GM23338 (cell line): ENCODE results near the gene RNF11. TPM values are rescaled to one million over a fixed set of nuclear protein-coding genes. Genes with fewer than 3 reads are reported as not detected.

Source experiments
- ATAC-seq: fragments of 200-7000 bp; cut with Tn5 transposase; 3 replicates; pipeline ENCODE4 v1.9.1; 2020
- DNase-seq: peaks from one replicate; pipeline ENCODE4 v3.0.0-alpha.2; 2015; ENCODE audit warnings: low spot score
- H2AFZ ChIP-seq: fragments of 200-600 bp; sonication (generic); 2 replicates; pipeline ENCODE4 v1.8.0; 2016; ENCODE audit warnings: antibody characterized with exemption, mild to moderate bottlenecking, moderate library complexity
- H3F3A ChIP-seq: fragments of 200-600 bp; sonication (generic); replicated peaks from 2 replicates; pipeline ENCODE4 v1.8.0; 2017; ENCODE audit warnings: antibody characterized with exemption, mixed run types, low read depth
- H3K27ac ChIP-seq: fragments of 200-600 bp; sonication (generic); 2 replicates; pipeline ENCODE4 v1.6.1; 2016; ENCODE audit warnings: low read depth
- H3K27me3 ChIP-seq: fragments of 200-600 bp; sonication (generic); 2 replicates; pipeline ENCODE4 v1.8.0; 2016; ENCODE audit warnings: mild to moderate bottlenecking, mixed run types, moderate library complexity; ENCODE audit not compliant: insufficient read depth
- H3K36me3 ChIP-seq: fragments of 200-600 bp; sonication (generic); 2 replicates; pipeline ENCODE4 v1.8.0; 2016; ENCODE audit warnings: mild to moderate bottlenecking; ENCODE audit not compliant: insufficient read depth
- H3K4me1 ChIP-seq: fragments of 200-600 bp; sonication (generic); 2 replicates; pipeline ENCODE4 v1.8.0; 2016; ENCODE audit warnings: mild to moderate bottlenecking, moderate library complexity; ENCODE audit not compliant: insufficient read depth
- H3K4me2 ChIP-seq: fragments of 200-600 bp; sonication (generic); 2 replicates; pipeline ENCODE4 v1.7.1; 2017; ENCODE audit warnings: mixed run types
- H3K4me3 ChIP-seq: fragments of 200-600 bp; sonication (generic); 2 replicates; pipeline ENCODE4 v1.6.1; 2016; ENCODE audit warnings: mixed run types
- H3K79me2 ChIP-seq: fragments of 200-600 bp; sonication (generic); replicated peaks from 2 replicates; pipeline ENCODE4 v1.8.0; 2017; ENCODE audit warnings: mild to moderate bottlenecking; ENCODE audit not compliant: insufficient read depth
- H3K9me2 ChIP-seq: fragments of 200-600 bp; sonication (generic); 2 replicates; pipeline ENCODE4 v1.8.0; 2017; ENCODE audit not compliant: insufficient read depth
- H4K20me1 ChIP-seq: fragments of 200-600 bp; sonication (generic); replicated peaks from 2 replicates; pipeline ENCODE4 v1.8.0; 2017; ENCODE audit warnings: mild to moderate bottlenecking; ENCODE audit not compliant: insufficient read depth
- H3K27ac Mint-ChIP-seq: 2 replicates; pipeline ENCODE4 v1.8.0; 2020; ENCODE audit warnings: inconsistent platforms, mild to moderate bottlenecking, moderate library complexity, mixed read lengths
- H3K27me3 Mint-ChIP-seq: 3 replicates; pipeline ENCODE4 v1.8.0; 2022; ENCODE audit warnings: low read depth, mild to moderate bottlenecking, moderate library complexity, mixed read lengths, inconsistent platforms; ENCODE audit not compliant: insufficient read depth, poor library complexity
- H3K36me3 Mint-ChIP-seq: 3 replicates; pipeline ENCODE4 v1.8.0; 2021; ENCODE audit warnings: low read depth, mild to moderate bottlenecking, inconsistent platforms, moderate library complexity, mixed read lengths
- H3K4me1 Mint-ChIP-seq: 3 replicates; pipeline ENCODE4 v1.8.0; 2020; ENCODE audit warnings: mild to moderate bottlenecking, inconsistent platforms, mixed read lengths
- H3K4me3 Mint-ChIP-seq: 3 replicates; pipeline ENCODE4 v1.8.0; 2021; ENCODE audit warnings: moderate library complexity, mild to moderate bottlenecking, inconsistent platforms, mixed read lengths
- H3K9me3 Mint-ChIP-seq: 3 replicates; pipeline ENCODE4 v1.8.0; 2020; ENCODE audit warnings: moderate library complexity, mild to moderate bottlenecking, inconsistent platforms, mixed read lengths
- CREB1 ChIP-seq: fragments of 250-450 bp; sonication (Bioruptor Pico); IDR thresholded peaks from 2 replicates; pipeline ENCODE4 v1.5.0; 2020; ENCODE audit warnings: low read depth, mild to moderate bottlenecking, moderate library complexity
- NANOG ChIP-seq: IDR thresholded peaks from 2 replicates; pipeline ENCODE4 v1.6.1; 2016; ENCODE audit warnings: antibody characterized with exemption, borderline replicate concordance
- STAT1 ChIP-seq: IDR thresholded peaks from one replicate; pipeline ENCODE4 v1.6.1; 2016; ENCODE audit warnings: antibody characterized with exemption; ENCODE audit not compliant: unreplicated experiment
- ZNF331 ChIP-seq: fragments of 250-450 bp; sonication (Bioruptor Pico); IDR thresholded peaks from 2 replicates; pipeline ENCODE4 v1.5.0; 2020; ENCODE audit warnings: low read depth, mild to moderate bottlenecking, moderate library complexity
- polyA plus RNA-seq: library from polyadenylated mRNA; unstranded; fragments of >200 nt; fragmentation: Nextera tagmentation; extraction: Ambion mirVana; gene quantifications from 2 replicates; pipeline ENCODE4 v1.2.1, GENCODE V29; 2016
- total RNA-seq: library from RNA; depleted of rRNA; stranded (reverse); fragments of >200 nt; shearing (Covaris generic); gene quantifications from 2 replicates; pipeline ENCODE4 v1.2.3, GENCODE V29; 2014
- TF ChIP-seq, protein P1 (sequence below): fragments of 250-450 bp; sonication (Bioruptor Pico); IDR thresholded peaks from 2 replicates; pipeline ENCODE4 v1.5.0; 2020; ENCODE audit warnings: mild to moderate bottlenecking, moderate library complexity
- TF ChIP-seq, protein P2 (sequence below): IDR thresholded peaks from one replicate; pipeline ENCODE4 v1.6.1; 2018; ENCODE audit warnings: antibody characterized with exemption; ENCODE audit not compliant: unreplicated experiment
- TF ChIP-seq, protein P3 (sequence below): IDR thresholded peaks from 2 replicates; pipeline ENCODE4 v1.6.1; 2016; ENCODE audit warnings: antibody characterized with exemption
- TF ChIP-seq, protein P4 (sequence below), 2 experiments: fragments of 200-600 bp in 1 of 2; sonication (generic) in 1 of 2; conservative IDR thresholded peaks; 2 replicates each; pipeline versions ENCODE4 v1.5.1 to v1.6.1; 2016 to 2017; ENCODE audit warnings: antibody characterized with exemption in 2 of 2, low read depth in 2 of 2, mild to moderate bottlenecking in 2 of 2, moderate library complexity in 1 of 2

RNF11 gene
- total and polyA plus RNA-seq, 2 experiments from 2014 or later = 22.3 to 43.0 TPM

DNA sequence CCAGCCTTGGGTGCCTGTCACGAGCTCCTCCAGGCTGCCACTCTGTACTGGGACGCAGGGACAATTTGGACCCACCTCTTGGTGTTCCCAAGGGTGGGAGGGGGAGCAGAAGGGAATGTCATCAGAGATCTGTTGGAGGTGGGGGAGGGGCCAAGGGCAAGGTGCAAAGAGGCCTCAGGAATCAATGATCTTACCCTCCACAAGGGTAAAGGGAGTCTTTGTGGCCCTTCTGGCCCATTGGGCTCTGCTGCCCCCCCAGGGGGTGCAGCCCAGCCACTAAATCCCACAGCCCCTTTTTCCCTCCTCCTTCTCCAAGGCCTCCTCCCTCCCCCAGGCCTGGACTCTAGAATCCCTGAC lies 85.8 kb downstream of the RNF11 start (continued):
- TF ChIP-seq, protein P1, sequence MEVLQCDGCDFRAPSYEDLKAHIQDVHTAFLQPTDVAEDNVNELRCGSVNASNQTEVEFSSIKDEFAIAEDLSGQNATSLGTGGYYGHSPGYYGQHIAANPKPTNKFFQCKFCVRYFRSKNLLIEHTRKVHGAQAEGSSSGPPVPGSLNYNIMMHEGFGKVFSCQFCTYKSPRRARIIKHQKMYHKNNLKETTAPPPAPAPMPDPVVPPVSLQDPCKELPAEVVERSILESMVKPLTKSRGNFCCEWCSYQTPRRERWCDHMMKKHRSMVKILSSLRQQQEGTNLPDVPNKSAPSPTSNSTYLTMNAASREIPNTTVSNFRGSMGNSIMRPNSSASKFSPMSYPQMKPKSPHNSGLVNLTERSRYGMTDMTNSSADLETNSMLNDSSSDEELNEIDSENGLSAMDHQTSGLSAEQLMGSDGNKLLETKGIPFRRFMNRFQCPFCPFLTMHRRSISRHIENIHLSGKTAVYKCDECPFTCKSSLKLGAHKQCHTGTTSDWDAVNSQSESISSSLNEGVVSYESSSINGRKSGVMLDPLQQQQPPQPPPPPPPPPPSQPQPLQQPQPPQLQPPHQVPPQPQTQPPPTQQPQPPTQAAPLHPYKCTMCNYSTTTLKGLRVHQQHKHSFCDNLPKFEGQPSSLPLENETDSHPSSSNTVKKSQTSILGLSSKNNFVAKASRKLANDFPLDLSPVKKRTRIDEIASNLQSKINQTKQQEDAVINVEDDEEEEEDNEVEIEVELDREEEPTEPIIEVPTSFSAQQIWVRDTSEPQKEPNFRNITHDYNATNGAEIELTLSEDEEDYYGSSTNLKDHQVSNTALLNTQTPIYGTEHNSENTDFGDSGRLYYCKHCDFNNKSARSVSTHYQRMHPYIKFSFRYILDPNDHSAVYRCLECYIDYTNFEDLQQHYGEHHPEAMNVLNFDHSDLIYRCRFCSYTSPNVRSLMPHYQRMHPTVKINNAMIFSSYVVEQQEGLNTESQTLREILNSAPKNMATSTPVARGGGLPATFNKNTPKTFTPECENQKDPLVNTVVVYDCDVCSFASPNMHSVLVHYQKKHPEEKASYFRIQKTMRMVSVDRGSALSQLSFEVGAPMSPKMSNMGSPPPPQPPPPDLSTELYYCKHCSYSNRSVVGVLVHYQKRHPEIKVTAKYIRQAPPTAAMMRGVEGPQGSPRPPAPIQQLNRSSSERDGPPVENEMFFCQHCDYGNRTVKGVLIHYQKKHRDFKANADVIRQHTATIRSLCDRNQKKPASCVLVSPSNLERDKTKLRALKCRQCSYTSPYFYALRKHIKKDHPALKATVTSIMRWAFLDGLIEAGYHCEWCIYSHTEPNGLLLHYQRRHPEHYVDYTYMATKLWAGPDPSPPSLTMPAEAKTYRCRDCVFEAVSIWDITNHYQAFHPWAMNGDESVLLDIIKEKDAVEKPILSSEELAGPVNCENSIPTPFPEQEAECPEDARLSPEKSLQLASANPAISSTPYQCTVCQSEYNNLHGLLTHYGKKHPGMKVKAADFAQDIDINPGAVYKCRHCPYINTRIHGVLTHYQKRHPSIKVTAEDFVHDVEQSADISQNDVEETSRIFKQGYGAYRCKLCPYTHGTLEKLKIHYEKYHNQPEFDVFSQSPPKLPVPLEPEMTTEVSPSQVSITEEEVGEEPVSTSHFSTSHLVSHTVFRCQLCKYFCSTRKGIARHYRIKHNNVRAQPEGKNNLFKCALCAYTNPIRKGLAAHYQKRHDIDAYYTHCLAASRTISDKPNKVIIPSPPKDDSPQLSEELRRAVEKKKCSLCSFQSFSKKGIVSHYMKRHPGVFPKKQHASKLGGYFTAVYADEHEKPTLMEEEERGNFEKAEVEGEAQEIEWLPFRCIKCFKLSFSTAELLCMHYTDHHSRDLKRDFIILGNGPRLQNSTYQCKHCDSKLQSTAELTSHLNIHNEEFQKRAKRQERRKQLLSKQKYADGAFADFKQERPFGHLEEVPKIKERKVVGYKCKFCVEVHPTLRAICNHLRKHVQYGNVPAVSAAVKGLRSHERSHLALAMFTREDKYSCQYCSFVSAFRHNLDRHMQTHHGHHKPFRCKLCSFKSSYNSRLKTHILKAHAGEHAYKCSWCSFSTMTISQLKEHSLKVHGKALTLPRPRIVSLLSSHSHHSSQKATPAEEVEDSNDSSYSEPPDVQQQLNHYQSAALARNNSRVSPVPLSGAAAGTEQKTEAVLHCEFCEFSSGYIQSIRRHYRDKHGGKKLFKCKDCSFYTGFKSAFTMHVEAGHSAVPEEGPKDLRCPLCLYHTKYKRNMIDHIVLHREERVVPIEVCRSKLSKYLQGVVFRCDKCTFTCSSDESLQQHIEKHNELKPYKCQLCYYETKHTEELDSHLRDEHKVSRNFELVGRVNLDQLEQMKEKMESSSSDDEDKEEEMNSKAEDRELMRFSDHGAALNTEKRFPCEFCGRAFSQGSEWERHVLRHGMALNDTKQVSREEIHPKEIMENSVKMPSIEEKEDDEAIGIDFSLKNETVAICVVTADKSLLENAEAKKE (CRISPR knock-in tag) = no peak
- TF ChIP-seq ZNF331 = no peak
- TF ChIP-seq, protein P2, sequence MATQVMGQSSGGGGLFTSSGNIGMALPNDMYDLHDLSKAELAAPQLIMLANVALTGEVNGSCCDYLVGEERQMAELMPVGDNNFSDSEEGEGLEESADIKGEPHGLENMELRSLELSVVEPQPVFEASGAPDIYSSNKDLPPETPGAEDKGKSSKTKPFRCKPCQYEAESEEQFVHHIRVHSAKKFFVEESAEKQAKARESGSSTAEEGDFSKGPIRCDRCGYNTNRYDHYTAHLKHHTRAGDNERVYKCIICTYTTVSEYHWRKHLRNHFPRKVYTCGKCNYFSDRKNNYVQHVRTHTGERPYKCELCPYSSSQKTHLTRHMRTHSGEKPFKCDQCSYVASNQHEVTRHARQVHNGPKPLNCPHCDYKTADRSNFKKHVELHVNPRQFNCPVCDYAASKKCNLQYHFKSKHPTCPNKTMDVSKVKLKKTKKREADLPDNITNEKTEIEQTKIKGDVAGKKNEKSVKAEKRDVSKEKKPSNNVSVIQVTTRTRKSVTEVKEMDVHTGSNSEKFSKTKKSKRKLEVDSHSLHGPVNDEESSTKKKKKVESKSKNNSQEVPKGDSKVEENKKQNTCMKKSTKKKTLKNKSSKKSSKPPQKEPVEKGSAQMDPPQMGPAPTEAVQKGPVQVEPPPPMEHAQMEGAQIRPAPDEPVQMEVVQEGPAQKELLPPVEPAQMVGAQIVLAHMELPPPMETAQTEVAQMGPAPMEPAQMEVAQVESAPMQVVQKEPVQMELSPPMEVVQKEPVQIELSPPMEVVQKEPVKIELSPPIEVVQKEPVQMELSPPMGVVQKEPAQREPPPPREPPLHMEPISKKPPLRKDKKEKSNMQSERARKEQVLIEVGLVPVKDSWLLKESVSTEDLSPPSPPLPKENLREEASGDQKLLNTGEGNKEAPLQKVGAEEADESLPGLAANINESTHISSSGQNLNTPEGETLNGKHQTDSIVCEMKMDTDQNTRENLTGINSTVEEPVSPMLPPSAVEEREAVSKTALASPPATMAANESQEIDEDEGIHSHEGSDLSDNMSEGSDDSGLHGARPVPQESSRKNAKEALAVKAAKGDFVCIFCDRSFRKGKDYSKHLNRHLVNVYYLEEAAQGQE = no peak
- no peak for TF ChIP-seq CREB1
- no peak for TF ChIP-seq NANOG

DNA sequence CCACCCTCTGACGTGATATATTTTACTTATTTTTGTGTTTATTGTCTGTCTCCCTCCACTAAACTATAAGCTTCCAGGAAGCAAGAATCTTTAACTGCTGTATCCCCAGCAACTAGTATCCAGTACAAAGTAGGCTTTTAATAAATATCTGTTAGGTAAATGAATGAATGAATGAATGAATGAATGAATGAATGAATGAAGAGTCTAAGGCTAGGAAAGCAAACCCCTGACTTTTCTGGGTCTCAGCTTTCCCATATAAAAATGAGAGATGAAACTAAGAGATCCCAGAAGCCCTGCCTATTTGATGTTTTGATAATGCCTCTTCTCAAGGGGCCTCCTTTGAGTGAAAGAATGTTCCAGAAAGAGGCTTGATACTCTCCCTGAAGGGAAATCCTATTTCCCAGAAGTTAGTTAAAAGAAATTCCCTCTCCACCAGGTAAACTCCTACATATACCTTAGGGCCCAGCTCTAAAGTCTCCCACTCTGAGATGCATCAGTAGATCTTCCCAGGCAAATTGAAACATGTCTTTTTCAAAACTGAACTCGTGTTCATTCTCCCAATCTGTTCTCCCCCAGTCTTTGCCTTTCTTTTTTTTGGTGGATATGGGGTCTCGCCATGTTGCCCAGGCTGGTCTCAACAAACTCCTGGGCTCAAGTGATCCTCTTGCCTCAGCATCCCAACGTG lies 86.5 kb downstream of the RNF11 start:
- no peak overlapping the region for H3K27ac Mint-ChIP-seq
- Histone ChIP-seq H3K36me3 (no peaks in the 10 kb centered on the region), H2AFZ (no peak overlapping the region), H3K4me3 (no peak overlapping the region), H3K4me1 (0 out of 2 replicates have a peak, but pooled peaks cover 10% of the 10 kb centered on the region), H3F3A (no peaks in the 10 kb centered on the region), H3K27me3 (no peaks in the 10 kb centered on the region), H3K27ac (no peak overlapping the region), H3K79me2 (no peaks in the 10 kb centered on the region), H3K9me2 (no peaks in the 10 kb centered on the region), H4K20me1 (no peaks in the 10 kb centered on the region), H3K4me2 (no peak overlapping the region)
- no peaks in the 10 kb centered on the region; the same call in 2 of the 3 replicates for H3K36me3 Mint-ChIP-seq
- no peak for ATAC-seq
- no peak for DNase-seq
- H3K27me3 Mint-ChIP-seq = peaks cover 5% of the 10 kb centered on the region
- peaks cover 12% of the 10 kb centered on the region for H3K4me1 Mint-ChIP-seq
- H3K4me3 Mint-ChIP-seq = no peak overlapping the region
- no peaks in the 10 kb centered on the region for H3K9me3 Mint-ChIP-seq
- TF ChIP-seq, protein P3, sequence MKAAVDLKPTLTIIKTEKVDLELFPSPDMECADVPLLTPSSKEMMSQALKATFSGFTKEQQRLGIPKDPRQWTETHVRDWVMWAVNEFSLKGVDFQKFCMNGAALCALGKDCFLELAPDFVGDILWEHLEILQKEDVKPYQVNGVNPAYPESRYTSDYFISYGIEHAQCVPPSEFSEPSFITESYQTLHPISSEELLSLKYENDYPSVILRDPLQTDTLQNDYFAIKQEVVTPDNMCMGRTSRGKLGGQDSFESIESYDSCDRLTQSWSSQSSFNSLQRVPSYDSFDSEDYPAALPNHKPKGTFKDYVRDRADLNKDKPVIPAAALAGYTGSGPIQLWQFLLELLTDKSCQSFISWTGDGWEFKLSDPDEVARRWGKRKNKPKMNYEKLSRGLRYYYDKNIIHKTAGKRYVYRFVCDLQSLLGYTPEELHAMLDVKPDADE = no peak
- TF ChIP-seq STAT1 = no peak
- TF ChIP-seq, protein P4, sequence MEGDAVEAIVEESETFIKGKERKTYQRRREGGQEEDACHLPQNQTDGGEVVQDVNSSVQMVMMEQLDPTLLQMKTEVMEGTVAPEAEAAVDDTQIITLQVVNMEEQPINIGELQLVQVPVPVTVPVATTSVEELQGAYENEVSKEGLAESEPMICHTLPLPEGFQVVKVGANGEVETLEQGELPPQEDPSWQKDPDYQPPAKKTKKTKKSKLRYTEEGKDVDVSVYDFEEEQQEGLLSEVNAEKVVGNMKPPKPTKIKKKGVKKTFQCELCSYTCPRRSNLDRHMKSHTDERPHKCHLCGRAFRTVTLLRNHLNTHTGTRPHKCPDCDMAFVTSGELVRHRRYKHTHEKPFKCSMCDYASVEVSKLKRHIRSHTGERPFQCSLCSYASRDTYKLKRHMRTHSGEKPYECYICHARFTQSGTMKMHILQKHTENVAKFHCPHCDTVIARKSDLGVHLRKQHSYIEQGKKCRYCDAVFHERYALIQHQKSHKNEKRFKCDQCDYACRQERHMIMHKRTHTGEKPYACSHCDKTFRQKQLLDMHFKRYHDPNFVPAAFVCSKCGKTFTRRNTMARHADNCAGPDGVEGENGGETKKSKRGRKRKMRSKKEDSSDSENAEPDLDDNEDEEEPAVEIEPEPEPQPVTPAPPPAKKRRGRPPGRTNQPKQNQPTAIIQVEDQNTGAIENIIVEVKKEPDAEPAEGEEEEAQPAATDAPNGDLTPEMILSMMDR (conservative IDR thresholded peaks at IDR 0.05; ENCODE audit: low read depth in 2 of 2) = no peak
- TF ChIP-seq, protein P2 = no peak
